Neural cell (in vitro differentiated cells): Measurements from ENCODE around the gene C1QTNF9.

Experiments
- EP300 ChIP-seq: fragments of 450-650 bp; conservative IDR thresholded peaks from 2 replicates; pipeline ENCODE4 v1.6.1; 2014; ENCODE audit warnings: antibody characterized with exemption, mild to moderate bottlenecking, moderate library complexity; ENCODE audit not compliant: poor library complexity, severe bottlenecking
- EZH2 ChIP-seq: fragments of 200-600, 300-800 bp; shearing (Covaris generic), sonication (generic); IDR thresholded peaks from 2 replicates; pipeline ENCODE4 v1.6.1; 2014; ENCODE audit warnings: antibody characterized with exemption, low read length, borderline replicate concordance, mild to moderate bottlenecking; ENCODE audit not compliant: insufficient read depth, poor library complexity, severe bottlenecking
- MXI1 ChIP-seq: fragments of 450-650 bp; conservative IDR thresholded peaks from 2 replicates; pipeline ENCODE4 v1.6.1; 2014; ENCODE audit warnings: antibody characterized with exemption, mild to moderate bottlenecking; ENCODE audit not compliant: poor library complexity, severe bottlenecking
- POLR2AphosphoS5 ChIP-seq: IDR thresholded peaks from 2 replicates; pipeline ENCODE4 v1.6.1; 2012
- RAD21 ChIP-seq: fragments of 450-650 bp; conservative IDR thresholded peaks from 2 replicates; pipeline ENCODE4 v1.6.1; 2014; ENCODE audit warnings: antibody characterized with exemption, mild to moderate bottlenecking, moderate library complexity
- SMC3 ChIP-seq: fragments of 450-650 bp; conservative IDR thresholded peaks from 2 replicates; pipeline ENCODE4 v1.6.1; 2014; ENCODE audit warnings: antibody characterized with exemption, mild to moderate bottlenecking, moderate library complexity; ENCODE audit not compliant: poor library complexity
- TAF1 ChIP-seq: IDR thresholded peaks from 2 replicates; pipeline ENCODE4 v1.6.1; 2012; ENCODE audit warnings: low read depth
- TF ChIP-seq, protein P1 (sequence below): fragments of 450-650 bp; IDR thresholded peaks from 2 replicates; pipeline ENCODE4 v1.5.1; 2014; ENCODE audit warnings: antibody characterized with exemption, mild to moderate bottlenecking, moderate library complexity; ENCODE audit not compliant: poor library complexity, severe bottlenecking
- TF ChIP-seq, protein P2 (sequence below): IDR thresholded peaks from 2 replicates; pipeline ENCODE4 v1.6.1; 2012; ENCODE audit warnings: borderline replicate concordance

DNA sequence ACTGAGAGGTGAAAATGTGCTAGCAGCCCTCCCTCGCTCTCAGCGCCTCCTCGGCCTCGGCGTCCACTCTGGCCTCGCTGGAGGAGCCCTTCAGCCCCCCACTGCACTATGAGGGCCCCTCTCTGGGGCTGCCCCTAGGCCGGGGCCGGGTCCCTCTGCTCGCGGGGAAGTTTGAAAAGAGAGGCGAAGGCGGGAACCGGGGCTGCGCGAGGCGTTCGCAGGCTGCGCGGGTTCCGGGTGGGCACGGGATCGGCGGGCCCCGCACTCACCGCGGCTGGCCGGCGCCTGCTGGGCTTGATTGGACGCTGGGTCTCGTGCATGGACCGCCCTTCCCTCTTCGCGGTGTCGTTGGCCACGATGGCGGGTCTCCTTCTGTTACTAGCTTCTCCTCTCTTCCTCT is 29.3 kb downstream of the C1QTNF9 start:
- TF ChIP-seq, protein P1, sequence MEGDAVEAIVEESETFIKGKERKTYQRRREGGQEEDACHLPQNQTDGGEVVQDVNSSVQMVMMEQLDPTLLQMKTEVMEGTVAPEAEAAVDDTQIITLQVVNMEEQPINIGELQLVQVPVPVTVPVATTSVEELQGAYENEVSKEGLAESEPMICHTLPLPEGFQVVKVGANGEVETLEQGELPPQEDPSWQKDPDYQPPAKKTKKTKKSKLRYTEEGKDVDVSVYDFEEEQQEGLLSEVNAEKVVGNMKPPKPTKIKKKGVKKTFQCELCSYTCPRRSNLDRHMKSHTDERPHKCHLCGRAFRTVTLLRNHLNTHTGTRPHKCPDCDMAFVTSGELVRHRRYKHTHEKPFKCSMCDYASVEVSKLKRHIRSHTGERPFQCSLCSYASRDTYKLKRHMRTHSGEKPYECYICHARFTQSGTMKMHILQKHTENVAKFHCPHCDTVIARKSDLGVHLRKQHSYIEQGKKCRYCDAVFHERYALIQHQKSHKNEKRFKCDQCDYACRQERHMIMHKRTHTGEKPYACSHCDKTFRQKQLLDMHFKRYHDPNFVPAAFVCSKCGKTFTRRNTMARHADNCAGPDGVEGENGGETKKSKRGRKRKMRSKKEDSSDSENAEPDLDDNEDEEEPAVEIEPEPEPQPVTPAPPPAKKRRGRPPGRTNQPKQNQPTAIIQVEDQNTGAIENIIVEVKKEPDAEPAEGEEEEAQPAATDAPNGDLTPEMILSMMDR = no peak
- TF ChIP-seq POLR2AphosphoS5 = no peak
- TF ChIP-seq, protein P2, sequence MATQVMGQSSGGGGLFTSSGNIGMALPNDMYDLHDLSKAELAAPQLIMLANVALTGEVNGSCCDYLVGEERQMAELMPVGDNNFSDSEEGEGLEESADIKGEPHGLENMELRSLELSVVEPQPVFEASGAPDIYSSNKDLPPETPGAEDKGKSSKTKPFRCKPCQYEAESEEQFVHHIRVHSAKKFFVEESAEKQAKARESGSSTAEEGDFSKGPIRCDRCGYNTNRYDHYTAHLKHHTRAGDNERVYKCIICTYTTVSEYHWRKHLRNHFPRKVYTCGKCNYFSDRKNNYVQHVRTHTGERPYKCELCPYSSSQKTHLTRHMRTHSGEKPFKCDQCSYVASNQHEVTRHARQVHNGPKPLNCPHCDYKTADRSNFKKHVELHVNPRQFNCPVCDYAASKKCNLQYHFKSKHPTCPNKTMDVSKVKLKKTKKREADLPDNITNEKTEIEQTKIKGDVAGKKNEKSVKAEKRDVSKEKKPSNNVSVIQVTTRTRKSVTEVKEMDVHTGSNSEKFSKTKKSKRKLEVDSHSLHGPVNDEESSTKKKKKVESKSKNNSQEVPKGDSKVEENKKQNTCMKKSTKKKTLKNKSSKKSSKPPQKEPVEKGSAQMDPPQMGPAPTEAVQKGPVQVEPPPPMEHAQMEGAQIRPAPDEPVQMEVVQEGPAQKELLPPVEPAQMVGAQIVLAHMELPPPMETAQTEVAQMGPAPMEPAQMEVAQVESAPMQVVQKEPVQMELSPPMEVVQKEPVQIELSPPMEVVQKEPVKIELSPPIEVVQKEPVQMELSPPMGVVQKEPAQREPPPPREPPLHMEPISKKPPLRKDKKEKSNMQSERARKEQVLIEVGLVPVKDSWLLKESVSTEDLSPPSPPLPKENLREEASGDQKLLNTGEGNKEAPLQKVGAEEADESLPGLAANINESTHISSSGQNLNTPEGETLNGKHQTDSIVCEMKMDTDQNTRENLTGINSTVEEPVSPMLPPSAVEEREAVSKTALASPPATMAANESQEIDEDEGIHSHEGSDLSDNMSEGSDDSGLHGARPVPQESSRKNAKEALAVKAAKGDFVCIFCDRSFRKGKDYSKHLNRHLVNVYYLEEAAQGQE = no peak
- no peak for TF ChIP-seq RAD21
- TF ChIP-seq TAF1 = no peak
- no peak for TF ChIP-seq EZH2
- TF ChIP-seq MXI1 = no peak
- no peak for TF ChIP-seq EP300
- no peak for TF ChIP-seq SMC3
